Nephron progenitor cell (in vitro differentiated cells): Measurements from ENCODE around the gene ZNF747.

Source experiments
- DNase-seq: peaks from one replicate; pipeline ENCODE4 v3.0.0; 2021
- H3K27ac Mint-ChIP-seq: 2 replicates; pipeline ENCODE4 v1.8.0; 2021; ENCODE audit warnings: mild to moderate bottlenecking, moderate library complexity, mixed read lengths
- H3K27me3 Mint-ChIP-seq: 2 replicates; pipeline ENCODE4 v1.8.0; 2021; ENCODE audit warnings: mild to moderate bottlenecking, low read depth, mixed read lengths; ENCODE audit not compliant: poor library complexity
- H3K36me3 Mint-ChIP-seq: 2 replicates; pipeline ENCODE4 v1.8.0; 2021; ENCODE audit warnings: low read depth, mixed read lengths
- H3K4me1 Mint-ChIP-seq: 2 replicates; pipeline ENCODE4 v1.8.0; 2021; ENCODE audit warnings: mixed read lengths
- H3K4me3 Mint-ChIP-seq: 2 replicates; pipeline ENCODE4 v1.8.0; 2021; ENCODE audit warnings: mild to moderate bottlenecking, moderate library complexity, mixed read lengths
- H3K9me3 Mint-ChIP-seq: 2 replicates; pipeline ENCODE4 v1.8.0; 2021; ENCODE audit warnings: mild to moderate bottlenecking, moderate library complexity, mixed read lengths
- CTCF ChIP-seq: fragments of 200-600 bp; sonication (generic); IDR thresholded peaks from 2 replicates; pipeline ENCODE4 v1.5.0; 2021; ENCODE audit warnings: antibody characterized with exemption

The ZNF747 gene

DNA sequence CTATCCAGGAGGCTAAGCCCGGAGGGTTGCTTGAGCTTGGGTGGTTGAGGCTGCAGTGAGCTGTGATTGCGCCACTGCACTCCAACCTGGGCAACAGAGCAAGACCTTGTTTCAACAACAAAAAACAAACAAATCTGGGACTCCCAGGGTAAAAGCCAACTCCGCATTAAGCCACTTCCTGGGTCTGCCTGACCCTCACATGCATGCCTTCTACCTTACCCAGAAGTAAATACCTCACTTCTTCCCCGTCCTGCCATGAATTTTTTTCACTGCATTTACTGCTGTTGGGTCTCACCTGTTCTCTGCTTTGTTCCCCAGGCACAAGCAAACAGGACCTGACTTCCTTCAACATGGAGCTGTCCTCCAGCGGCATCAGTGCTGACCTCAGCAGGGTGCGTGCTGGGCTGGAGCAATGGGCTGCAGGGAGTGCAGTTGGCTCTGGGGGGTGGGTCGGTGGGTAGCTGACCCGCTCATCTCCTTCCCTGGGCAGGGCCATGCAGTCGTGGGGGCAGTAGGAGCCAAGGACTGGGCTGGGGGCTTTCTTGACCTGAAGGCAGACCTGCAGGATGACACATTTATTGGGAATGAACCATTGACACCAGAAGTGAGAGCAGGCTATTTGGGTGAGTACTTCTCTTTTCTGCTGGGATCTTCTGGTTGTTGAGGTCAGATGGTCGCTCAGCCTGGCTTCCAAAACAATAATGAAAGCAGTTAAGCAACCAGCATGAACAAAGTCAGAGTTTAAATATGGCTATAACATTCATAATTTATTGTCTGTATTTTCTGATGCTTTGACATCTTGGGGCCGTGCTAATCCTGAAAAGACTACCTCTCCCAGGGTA, 45.7 kb downstream of the ZNF747 start:
- Mint-ChIP-seq H3K27ac (peak overlapping the region; percentile 39), H3K4me1 (peaks cover 21% of the 10 kb centered on the region), H3K36me3 (no peaks in the 10 kb centered on the region), H3K9me3 (no peaks in the 10 kb centered on the region), H3K4me3 (no peak overlapping the region), H3K27me3 (peaks cover 34% of the 10 kb centered on the region)
- no peak for TF ChIP-seq CTCF
- no peak for DNase-seq

GRCh38 chr16:30485818-30486436, 48.7 kb downstream of the ZNF747 start:
- DNase-seq, result no peak
- Mint-ChIP-seq H3K4me3 (no peak overlapping the region), H3K36me3 (no peaks in the 10 kb centered on the region), H3K9me3 (no peaks in the 10 kb centered on the region), H3K27ac (peak overlapping the region; percentile 66), H3K27me3 (peaks cover 48% of the 10 kb centered on the region), H3K4me1 (peaks cover 18% of the 10 kb centered on the region)
- TF ChIP-seq CTCF, result no peak

DNA sequence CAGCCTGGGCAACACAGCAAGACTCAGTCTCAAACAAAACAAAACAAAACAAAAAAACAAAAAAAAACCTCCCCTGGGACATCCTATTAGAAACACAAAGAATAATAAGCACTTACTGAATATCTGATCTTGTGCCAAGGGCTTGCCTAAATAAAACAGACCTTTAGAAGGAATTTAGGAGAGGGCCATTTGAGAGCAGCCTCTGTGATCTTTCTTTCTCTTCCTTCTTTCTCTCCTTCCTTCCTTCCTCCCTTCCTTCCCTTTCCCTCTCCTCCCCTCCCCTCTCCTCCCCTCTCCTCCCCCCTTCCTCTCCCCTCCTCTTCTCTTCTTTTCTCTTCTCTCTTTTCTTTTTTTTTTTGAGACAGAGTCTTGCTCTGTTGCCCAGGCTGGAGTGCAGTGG, 49.8 kb downstream of the ZNF747 start:
- H3K9me3 Mint-ChIP-seq, result no peaks in the 10 kb centered on the region

GRCh38 chr16:30482366-30482765, 52.3 kb downstream of the ZNF747 start:
- H3K9me3 Mint-ChIP-seq, result no peaks in the 10 kb centered on the region
- DNase-seq, result no peak
- H3K27me3 Mint-ChIP-seq, result peaks cover 47% of the 10 kb centered on the region
- no peaks in the 10 kb centered on the region for H3K36me3 Mint-ChIP-seq
- H3K27ac Mint-ChIP-seq, result no peak overlapping the region
- no peak for TF ChIP-seq CTCF
- H3K4me1 Mint-ChIP-seq, result peaks cover 12% of the 10 kb centered on the region
- H3K4me3 Mint-ChIP-seq, result no peak overlapping the region

More for the DNA sequence above, 49.8 kb downstream of the ZNF747 start:
- no peaks in the 10 kb centered on the region for H3K36me3 Mint-ChIP-seq
- TF ChIP-seq CTCF, result no peak
- H3K27ac Mint-ChIP-seq, result no peak overlapping the region
- peaks cover 18% of the 10 kb centered on the region for H3K4me1 Mint-ChIP-seq
- peaks cover 52% of the 10 kb centered on the region for H3K27me3 Mint-ChIP-seq
- DNase-seq, result no peak
- H3K4me3 Mint-ChIP-seq, result no peak overlapping the region

- peaks cover 48% of the 10 kb centered on the region for H3K27me3 Mint-ChIP-seq
- H3K9me3 Mint-ChIP-seq, result no peaks in the 10 kb centered on the region
- DNase-seq, result no peak
- no peak overlapping the region for H3K27ac Mint-ChIP-seq
- peaks cover 9% of the 10 kb centered on the region for H3K4me1 Mint-ChIP-seq
- H3K4me3 Mint-ChIP-seq, result no peak overlapping the region
- H3K36me3 Mint-ChIP-seq, result no peaks in the 10 kb centered on the region
- TF ChIP-seq CTCF, result no peak
Measured at GRCh38 chr16:30481381-30481780, 53.3 kb downstream of the ZNF747 start.
